A549 (cell line): ENCODE data around the gene DPP7. TPM values are rescaled to one million over a fixed set of nuclear protein-coding genes. Genes with fewer than 3 reads are reported as not detected.
A peak's percentile ranks its signal among the peaks of the same experiment; 100 is the strongest.

Experiments
- ATAC-seq, 2 experiments: fragments of 200-7000 bp in 1 of 2; fragments of >200 bp in 1 of 2; cut with Nextera tagmentation in 1 of 2; cut with Tn5 transposase in 1 of 2; 3 replicates each; pipeline versions ENCODE4 v1.8.0 to v1.9.1; 2018 to 2020; ENCODE audit warnings: mild to moderate bottlenecking in 1 of 2, moderate library complexity in 1 of 2
- CTCF ChIA-PET: fragments of 300-600 bp; sonication (Branson Sonifier 250); formaldehyde crosslinking; extraction: SDS; loops from one replicate; lab custom pipeline; 2021; ENCODE audit warnings: antibody characterized with exemption, inconsistent platforms; lab: Yijun Ruan, JAX
- POLR2A ChIA-PET: fragments of 350-600 bp; formaldehyde crosslinking; extraction: SDS; loops from one replicate; lab custom pipeline; 2021; ENCODE audit warnings: antibody characterized with exemption, inconsistent platforms; lab: Yijun Ruan, JAX
- DNase-seq, 2 experiments: peaks; one replicate each; pipeline versions ENCODE4 v3.0.0 to v3.0.0-alpha.2; 2011 to 2016; ENCODE audit warnings: low read depth in 1 of 2, low spot score in 1 of 2
- FAIRE-seq: peaks from 2 replicates; lab custom pipeline; 2011; peaks lifted over from hg19 to GRCh38; lab: Jason Lieb, UNC
- H3K27ac ChIP-seq, 2 experiments: fragments of >200 bp; sonication (Bioruptor Twin); formaldehyde crosslinking; 3 replicates each; pipeline ENCODE4 v1.5.1; 2016 to 2017
- H3K4me1 ChIP-seq: fragments of >200 bp; sonication (Bioruptor Twin); formaldehyde crosslinking; 3 replicates; pipeline ENCODE4 v1.6.1; 2016
- H3K4me2 ChIP-seq: fragments of >200 bp; sonication (Bioruptor Twin); formaldehyde crosslinking; 3 replicates; pipeline ENCODE4 v1.6.1; 2016
- H3K4me3 ChIP-seq: fragments of >200 bp; sonication (Bioruptor Twin); formaldehyde crosslinking; 3 replicates; pipeline ENCODE4 v1.5.1; 2016
- H3K9me3 ChIP-seq: fragments of >200 bp; sonication (Bioruptor Twin); formaldehyde crosslinking; 3 replicates; pipeline ENCODE4 v1.6.1; 2016
- FOSB ChIP-seq: fragments of 250-450 bp; sonication (Bioruptor Pico); IDR thresholded peaks from 2 replicates; pipeline ENCODE4 v1.5.0; 2020; ENCODE audit warnings: mild to moderate bottlenecking, moderate library complexity
- HDAC2 ChIP-seq: fragments of 200-600 bp; sonication (generic); IDR thresholded peaks from 2 replicates; pipeline ENCODE4 v1.6.1; 2016
- HOXB13 ChIP-seq: fragments of 250-450 bp; sonication (Bioruptor Pico); IDR thresholded peaks from 2 replicates; pipeline ENCODE4 v1.5.0; 2020; ENCODE audit warnings: low read depth, mild to moderate bottlenecking, moderate library complexity
- JUNB ChIP-seq: fragments of >200 bp; sonication (Bioruptor Twin); formaldehyde crosslinking; IDR thresholded peaks from 2 replicates; pipeline ENCODE4 v1.6.1; 2016
- KDM1A ChIP-seq: fragments of 200-600 bp; sonication (generic); IDR thresholded peaks from 2 replicates; pipeline ENCODE4 v1.6.1; 2016; ENCODE audit warnings: low read depth, mild to moderate bottlenecking
- KDM5A ChIP-seq: fragments of 200-600 bp; sonication (generic); IDR thresholded peaks from 2 replicates; pipeline ENCODE4 v1.6.1; 2016; ENCODE audit warnings: antibody characterized with exemption, mild to moderate bottlenecking
- NPAS2 ChIP-seq: fragments of 250-450 bp; sonication (Bioruptor Pico); IDR thresholded peaks from 2 replicates; pipeline ENCODE4 v1.8.0; 2022; ENCODE audit warnings: mild to moderate bottlenecking, moderate library complexity, borderline replicate concordance
- PHF8 ChIP-seq: fragments of 200-600 bp; sonication (generic); IDR thresholded peaks from 2 replicates; pipeline ENCODE4 v1.6.1; 2016; ENCODE audit warnings: low read depth, mild to moderate bottlenecking, antibody characterized with exemption, moderate library complexity, borderline replicate concordance
- POLR2AphosphoS2 ChIP-seq: conservative IDR thresholded peaks from 2 replicates; pipeline ENCODE4 v1.6.1; 2012; ENCODE audit warnings: low read length, improper control_type of control experiment, inconsistent platforms
- RAD21 ChIP-seq, 2 experiments: fragments of >200 bp in 1 of 2; sonication (Bioruptor Twin) in 1 of 2; formaldehyde crosslinking in 1 of 2; IDR thresholded peaks in 1 of 2; conservative IDR thresholded peaks in 1 of 2; 2 replicates in 1 of 2; 3 replicates in 1 of 2; pipeline ENCODE4 v1.6.1; 2012 to 2018; ENCODE audit warnings: inconsistent platforms in 1 of 2
- SMC3 ChIP-seq: fragments of >200 bp; sonication (Bioruptor Twin); formaldehyde crosslinking; IDR thresholded peaks from 3 replicates; pipeline ENCODE4 v1.6.1; 2018; ENCODE audit warnings: inconsistent platforms
- USF2 ChIP-seq: fragments of 450-650 bp; IDR thresholded peaks from 2 replicates; pipeline ENCODE4 v1.6.1; 2014; ENCODE audit warnings: antibody characterized with exemption
- ZNF302 ChIP-seq: fragments of 250-450 bp; sonication (Bioruptor Pico); IDR thresholded peaks from 2 replicates; pipeline ENCODE4 v1.9.0; 2021; ENCODE audit warnings: inconsistent platforms, mild to moderate bottlenecking, moderate library complexity
- ZSCAN20 ChIP-seq: fragments of 250-450 bp; sonication (Bioruptor Pico); IDR thresholded peaks from 2 replicates; pipeline ENCODE4 v1.8.0; 2022; ENCODE audit warnings: mild to moderate bottlenecking, moderate library complexity
- whole genome bisulfite sequencing: methylation state at CpG from one replicate; pipeline ENCODE4 v1.1.6; 2017; ENCODE audit errors: missing lambda C conversion rate; 5-methylcytosine and 5-hydroxymethylcytosine counted together
- polyA plus RNA-seq, 4 experiments: library from polyadenylated mRNA; depleted of rRNA in 3 of 4; stranded (reverse); fragments of >200 nt; fragmentation: RNase III in 1 of 4; extraction: RNeasy Plus Mini Kit Qiagen cat#74134 plus additional on column Dnase treatment in 1 of 4; gene quantifications; 2 replicates in 3 of 4; 3 replicates in 1 of 4; pipeline ENCODE4 v1.2.3, GENCODE V29; 2011 to 2017
- TF ChIP-seq, protein P1 (sequence below): fragments of 200-600 bp; sonication (generic); IDR thresholded peaks from 2 replicates; pipeline ENCODE4 v1.6.1; 2016; ENCODE audit warnings: antibody characterized with exemption, mild to moderate bottlenecking, moderate library complexity
- TF ChIP-seq, protein P2 (sequence below): fragments of 250-450 bp; sonication (Bioruptor Pico); IDR thresholded peaks from 2 replicates; pipeline ENCODE4 v1.5.0; 2021; ENCODE audit warnings: mild to moderate bottlenecking, moderate library complexity, borderline replicate concordance
- TF ChIP-seq, protein P3 (sequence below): IDR thresholded peaks from 2 replicates; pipeline ENCODE4 v1.6.1; 2012
- TF ChIP-seq, protein P4 (sequence below): IDR thresholded peaks from 2 replicates; pipeline ENCODE4 v1.6.1; 2012; ENCODE audit warnings: low read depth, borderline replicate concordance
- TF ChIP-seq, protein P5 (sequence below): fragments of 150-350 bp; IDR thresholded peaks from 2 replicates; pipeline ENCODE4 v1.6.1; 2014; ENCODE audit warnings: low read depth, mild to moderate bottlenecking, low read length

DPP7 gene
- polyA plus RNA-seq, 2 of the 4 experiments (the other 2 are of a cell fraction): 27.6 to 71.8 TPM

- Histone ChIP-seq H3K4me3 (no peak overlapping the region), H3K27ac (no peak overlapping the region), H3K4me1 (no peaks in the 10 kb centered on the region), H3K9me3 (no peaks in the 10 kb centered on the region), H3K4me2 (no peak overlapping the region)
- DNase-seq (no peak), FAIRE-seq (no peak), ATAC-seq (peak; percentile 40 to 63; a peak in 3 of 6 replicates)
- 81% methylated on average over 30 of the region's 30 CpGs for WGBS
- TF ChIP-seq SMC3: no peak
- TF ChIP-seq NPAS2 (CRISPR knock-in tag): no peak
- no peak for TF ChIP-seq JUNB
- TF ChIP-seq PHF8: no peak
- TF ChIP-seq, protein P1, sequence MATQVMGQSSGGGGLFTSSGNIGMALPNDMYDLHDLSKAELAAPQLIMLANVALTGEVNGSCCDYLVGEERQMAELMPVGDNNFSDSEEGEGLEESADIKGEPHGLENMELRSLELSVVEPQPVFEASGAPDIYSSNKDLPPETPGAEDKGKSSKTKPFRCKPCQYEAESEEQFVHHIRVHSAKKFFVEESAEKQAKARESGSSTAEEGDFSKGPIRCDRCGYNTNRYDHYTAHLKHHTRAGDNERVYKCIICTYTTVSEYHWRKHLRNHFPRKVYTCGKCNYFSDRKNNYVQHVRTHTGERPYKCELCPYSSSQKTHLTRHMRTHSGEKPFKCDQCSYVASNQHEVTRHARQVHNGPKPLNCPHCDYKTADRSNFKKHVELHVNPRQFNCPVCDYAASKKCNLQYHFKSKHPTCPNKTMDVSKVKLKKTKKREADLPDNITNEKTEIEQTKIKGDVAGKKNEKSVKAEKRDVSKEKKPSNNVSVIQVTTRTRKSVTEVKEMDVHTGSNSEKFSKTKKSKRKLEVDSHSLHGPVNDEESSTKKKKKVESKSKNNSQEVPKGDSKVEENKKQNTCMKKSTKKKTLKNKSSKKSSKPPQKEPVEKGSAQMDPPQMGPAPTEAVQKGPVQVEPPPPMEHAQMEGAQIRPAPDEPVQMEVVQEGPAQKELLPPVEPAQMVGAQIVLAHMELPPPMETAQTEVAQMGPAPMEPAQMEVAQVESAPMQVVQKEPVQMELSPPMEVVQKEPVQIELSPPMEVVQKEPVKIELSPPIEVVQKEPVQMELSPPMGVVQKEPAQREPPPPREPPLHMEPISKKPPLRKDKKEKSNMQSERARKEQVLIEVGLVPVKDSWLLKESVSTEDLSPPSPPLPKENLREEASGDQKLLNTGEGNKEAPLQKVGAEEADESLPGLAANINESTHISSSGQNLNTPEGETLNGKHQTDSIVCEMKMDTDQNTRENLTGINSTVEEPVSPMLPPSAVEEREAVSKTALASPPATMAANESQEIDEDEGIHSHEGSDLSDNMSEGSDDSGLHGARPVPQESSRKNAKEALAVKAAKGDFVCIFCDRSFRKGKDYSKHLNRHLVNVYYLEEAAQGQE: no peak
- TF ChIP-seq, protein P2, sequence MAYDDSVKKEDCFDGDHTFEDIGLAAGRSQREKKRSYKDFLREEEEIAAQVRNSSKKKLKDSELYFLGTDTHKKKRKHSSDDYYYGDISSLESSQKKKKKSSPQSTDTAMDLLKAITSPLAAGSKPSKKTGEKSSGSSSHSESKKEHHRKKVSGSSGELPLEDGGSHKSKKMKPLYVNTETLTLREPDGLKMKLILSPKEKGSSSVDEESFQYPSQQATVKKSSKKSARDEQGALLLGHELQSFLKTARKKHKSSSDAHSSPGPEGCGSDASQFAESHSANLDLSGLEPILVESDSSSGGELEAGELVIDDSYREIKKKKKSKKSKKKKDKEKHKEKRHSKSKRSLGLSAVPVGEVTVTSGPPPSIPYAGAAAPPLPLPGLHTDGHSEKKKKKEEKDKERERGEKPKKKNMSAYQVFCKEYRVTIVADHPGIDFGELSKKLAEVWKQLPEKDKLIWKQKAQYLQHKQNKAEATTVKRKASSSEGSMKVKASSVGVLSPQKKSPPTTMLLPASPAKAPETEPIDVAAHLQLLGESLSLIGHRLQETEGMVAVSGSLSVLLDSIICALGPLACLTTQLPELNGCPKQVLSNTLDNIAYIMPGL: no peak
- TF ChIP-seq KDM1A: no peak
- no peak for TF ChIP-seq ZSCAN20 (CRISPR knock-in tag)
- TF ChIP-seq USF2: no peak
- no peak for TF ChIP-seq ZNF302 (CRISPR knock-in tag)
- TF ChIP-seq HOXB13 (CRISPR knock-in tag): no peak
- no peak for TF ChIP-seq FOSB (CRISPR knock-in tag)
- no peak for TF ChIP-seq POLR2AphosphoS2
- no peak for TF ChIP-seq HDAC2
- TF ChIP-seq, protein P3, sequence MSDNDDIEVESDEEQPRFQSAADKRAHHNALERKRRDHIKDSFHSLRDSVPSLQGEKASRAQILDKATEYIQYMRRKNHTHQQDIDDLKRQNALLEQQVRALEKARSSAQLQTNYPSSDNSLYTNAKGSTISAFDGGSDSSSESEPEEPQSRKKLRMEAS: no peak
- TF ChIP-seq, protein P4, sequence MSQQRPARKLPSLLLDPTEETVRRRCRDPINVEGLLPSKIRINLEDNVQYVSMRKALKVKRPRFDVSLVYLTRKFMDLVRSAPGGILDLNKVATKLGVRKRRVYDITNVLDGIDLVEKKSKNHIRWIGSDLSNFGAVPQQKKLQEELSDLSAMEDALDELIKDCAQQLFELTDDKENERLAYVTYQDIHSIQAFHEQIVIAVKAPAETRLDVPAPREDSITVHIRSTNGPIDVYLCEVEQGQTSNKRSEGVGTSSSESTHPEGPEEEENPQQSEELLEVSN: no peak
- no peak for TF ChIP-seq KDM5A
- TF ChIP-seq, protein P5, sequence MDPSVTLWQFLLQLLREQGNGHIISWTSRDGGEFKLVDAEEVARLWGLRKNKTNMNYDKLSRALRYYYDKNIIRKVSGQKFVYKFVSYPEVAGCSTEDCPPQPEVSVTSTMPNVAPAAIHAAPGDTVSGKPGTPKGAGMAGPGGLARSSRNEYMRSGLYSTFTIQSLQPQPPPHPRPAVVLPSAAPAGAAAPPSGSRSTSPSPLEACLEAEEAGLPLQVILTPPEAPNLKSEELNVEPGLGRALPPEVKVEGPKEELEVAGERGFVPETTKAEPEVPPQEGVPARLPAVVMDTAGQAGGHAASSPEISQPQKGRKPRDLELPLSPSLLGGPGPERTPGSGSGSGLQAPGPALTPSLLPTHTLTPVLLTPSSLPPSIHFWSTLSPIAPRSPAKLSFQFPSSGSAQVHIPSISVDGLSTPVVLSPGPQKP: no peak
- no peak for TF ChIP-seq RAD21 (conservative IDR thresholded peaks at IDR 0.05 in 1 of 2, IDR thresholded peaks at IDR 0.05 in 1 of 2)
- CTCF ChIA-PET: interaction anchor here (0.7 to 24.0 kb wide), 13 partner anchors 10 to 188 kb away, joined by 3 to 321 read pairs (median 4); partner anchors contain the start of genes ANAPC2, MAN1B1, SAPCD2 and SSNA1
- POLR2A ChIA-PET: interaction anchor here (0.5 to 0.8 kb wide), 2 partner anchors 9 to 128 kb away, joined by 3 to 4 read pairs; partner anchors contain the start of gene MAN1B1
These were observed 18.6 kb downstream of the DPP7 start for GRCh38 chr9:137095664-137096517.
